ENCODE results near the gene ABCC1. TPM values are rescaled to one million over a fixed set of nuclear protein-coding genes. Genes with fewer than 3 reads are reported as not detected.

ABCC1 gene
- total RNA-seq, 1 donor from 2014 or later = 38.7 TPM

GRCh38 chr16:15993128-15993527 is 43.7 kb downstream of the ABCC1 start:
- H3K9me3 Mint-ChIP-seq = no peaks in the 10 kb centered on the region
- no peak for DNase-seq (ENCODE audit: low read depth, low spot score)
- no peak for TF ChIP-seq CTCF (conservative IDR thresholded peaks at IDR 0.05)
- no peak overlapping the region for H3K4me3 Mint-ChIP-seq
- peaks cover 30% of the 10 kb centered on the region for H3K4me1 Mint-ChIP-seq
- no peaks in the 10 kb centered on the region for H3K27me3 Mint-ChIP-seq (ENCODE audit: low read depth)
- peak overlapping the region; percentile 58 for H3K27ac Mint-ChIP-seq (ENCODE audit: unreplicated experiment)
- H3K36me3 Mint-ChIP-seq (ENCODE audit: low read depth) = no peaks in the 10 kb centered on the region

GRCh38 chr16:15993541-15993940 is 44.1 kb downstream of the ABCC1 start:
- no peak for DNase-seq (ENCODE audit: low read depth, low spot score)
- no peaks in the 10 kb centered on the region for H3K36me3 Mint-ChIP-seq (ENCODE audit: low read depth)
- no peak overlapping the region for H3K4me3 Mint-ChIP-seq
- TF ChIP-seq CTCF (conservative IDR thresholded peaks at IDR 0.05) = no peak
- peaks cover 30% of the 10 kb centered on the region for H3K4me1 Mint-ChIP-seq
- H3K27me3 Mint-ChIP-seq (ENCODE audit: low read depth) = no peaks in the 10 kb centered on the region
- no peak overlapping the region for H3K27ac Mint-ChIP-seq (ENCODE audit: unreplicated experiment)
- H3K9me3 Mint-ChIP-seq = no peaks in the 10 kb centered on the region

GRCh38 chr16:15993946-15994665 is 44.7 kb downstream of the ABCC1 start:
- DNase-seq (ENCODE audit: low read depth, low spot score) = no peak
- TF ChIP-seq CTCF (conservative IDR thresholded peaks at IDR 0.05) = no peak
- Mint-ChIP-seq H3K27me3 (ENCODE audit: low read depth) (no peaks in the 10 kb centered on the region), H3K9me3 (no peaks in the 10 kb centered on the region), H3K27ac (ENCODE audit: unreplicated experiment) (no peak overlapping the region), H3K4me1 (peaks cover 30% of the 10 kb centered on the region), H3K4me3 (no peak overlapping the region), H3K36me3 (ENCODE audit: low read depth) (no peaks in the 10 kb centered on the region)

DNA sequence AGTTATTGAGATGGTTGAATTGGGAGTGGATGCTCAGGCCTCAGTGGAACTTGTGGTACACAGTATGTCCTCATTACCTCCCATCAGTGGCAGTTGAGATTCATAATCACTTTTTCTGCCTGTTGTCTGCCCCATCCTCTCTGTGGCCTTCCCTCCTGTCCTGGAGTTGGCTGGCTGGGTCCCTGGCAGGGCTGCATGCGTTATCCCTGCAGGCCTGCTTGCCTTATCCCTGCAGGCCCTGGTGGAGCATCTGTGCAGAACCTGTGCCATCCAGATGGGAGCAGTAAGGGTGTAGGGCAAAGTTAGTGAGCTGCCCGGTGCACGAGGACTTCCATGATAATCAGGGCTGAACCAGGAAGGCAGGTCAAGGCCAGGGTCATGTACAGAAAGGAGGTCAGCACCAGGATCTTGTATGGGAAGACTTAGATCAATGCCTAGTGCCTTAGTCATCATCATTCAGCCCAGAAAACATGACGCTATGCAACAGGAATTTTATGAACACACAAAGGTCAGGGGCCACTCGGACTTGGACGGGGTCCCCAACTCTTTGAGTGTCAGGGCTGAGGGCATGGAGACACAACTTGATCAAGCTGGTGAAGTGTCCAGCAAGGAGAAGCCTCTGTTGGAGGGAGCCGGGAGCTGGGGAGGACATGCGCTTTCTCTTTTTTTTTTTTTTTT is 47.2 kb downstream of the ABCC1 start:
- peak overlapping the region; percentile 99 for H3K27ac Mint-ChIP-seq (ENCODE audit: unreplicated experiment)
- no peaks in the 10 kb centered on the region for H3K9me3 Mint-ChIP-seq
- no peak for TF ChIP-seq CTCF (conservative IDR thresholded peaks at IDR 0.05)
- H3K4me1 Mint-ChIP-seq = peaks cover 23% of the 10 kb centered on the region
- H3K4me3 Mint-ChIP-seq = no peak overlapping the region
- peak; percentile 7 for DNase-seq (ENCODE audit: low read depth, low spot score)
- H3K36me3 Mint-ChIP-seq (ENCODE audit: low read depth) = no peaks in the 10 kb centered on the region
- H3K27me3 Mint-ChIP-seq (ENCODE audit: low read depth) = no peaks in the 10 kb centered on the region

DNA sequence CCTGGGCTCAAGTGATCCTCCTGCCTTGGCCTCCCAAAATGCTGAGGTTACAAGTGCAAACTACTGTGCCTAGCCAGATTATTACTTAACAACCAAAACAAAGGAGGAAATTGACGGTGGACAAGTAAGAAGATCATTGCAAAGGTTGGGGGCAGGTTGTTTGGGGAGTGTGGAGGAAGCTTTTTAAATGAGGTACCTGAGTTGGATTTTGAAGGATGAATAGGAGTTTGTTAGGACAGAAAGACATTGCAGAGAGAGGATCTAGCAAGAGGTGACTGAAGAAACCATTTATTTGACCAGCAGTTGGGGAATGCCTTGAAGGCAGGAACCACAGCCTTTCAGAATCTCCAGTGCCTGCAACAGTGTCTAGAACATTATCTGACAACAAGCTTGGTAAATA is 51.3 kb downstream of the ABCC1 start:
- Mint-ChIP-seq H3K4me1 (peaks cover 20% of the 10 kb centered on the region), H3K27ac (ENCODE audit: unreplicated experiment) (peak overlapping the region; percentile 38)

More for the DNA sequence above, 51.3 kb downstream of the ABCC1 start:
- TF ChIP-seq CTCF (conservative IDR thresholded peaks at IDR 0.05) = no peak
- Mint-ChIP-seq H3K9me3 (peaks cover 4% of the 10 kb centered on the region), H3K36me3 (ENCODE audit: low read depth) (peaks cover 2% of the 10 kb centered on the region), H3K27me3 (ENCODE audit: low read depth) (no peaks in the 10 kb centered on the region), H3K4me3 (no peak overlapping the region)
- no peak for DNase-seq (ENCODE audit: low read depth, low spot score)

Measured in neural crest cell (in vitro differentiated cells).